GM19239 (cell line): ENCODE results near the gene NUDT13.
"Not testable (repeated sequence)": the region's sequence is repeated elsewhere in the genome, so short reads cannot be mapped to it uniquely, and the experiment has no call there.

ENCODE experiments used
- DNase-seq: peaks from one replicate; pipeline ENCODE4 v3.0.0; 2011; ENCODE audit warnings: low spot score; ENCODE audit not compliant: insufficient read length
- FAIRE-seq: peaks from 2 replicates; lab custom pipeline; 2011; peaks lifted over from hg19 to GRCh38; lab: Jason Lieb, UNC

NUDT13 gene

DNA sequence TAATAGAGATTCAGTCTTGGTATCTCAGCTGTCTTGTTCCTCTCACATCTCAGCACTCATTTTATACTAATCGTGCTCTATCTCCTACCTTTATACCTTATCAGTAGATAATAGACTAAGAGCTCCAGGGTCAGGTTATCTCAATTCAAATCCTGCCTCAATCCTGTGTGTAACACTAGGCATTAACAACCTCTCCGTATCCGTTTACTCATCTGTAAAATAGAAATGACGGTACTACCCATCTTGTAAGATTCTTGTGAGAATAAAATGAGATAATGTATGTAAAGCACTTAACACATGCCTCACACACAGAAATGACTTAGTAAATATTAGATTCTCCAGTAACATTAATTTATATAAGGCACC lies 13.0 kb upstream of the NUDT13 start:
- no peak for DNase-seq

DNA sequence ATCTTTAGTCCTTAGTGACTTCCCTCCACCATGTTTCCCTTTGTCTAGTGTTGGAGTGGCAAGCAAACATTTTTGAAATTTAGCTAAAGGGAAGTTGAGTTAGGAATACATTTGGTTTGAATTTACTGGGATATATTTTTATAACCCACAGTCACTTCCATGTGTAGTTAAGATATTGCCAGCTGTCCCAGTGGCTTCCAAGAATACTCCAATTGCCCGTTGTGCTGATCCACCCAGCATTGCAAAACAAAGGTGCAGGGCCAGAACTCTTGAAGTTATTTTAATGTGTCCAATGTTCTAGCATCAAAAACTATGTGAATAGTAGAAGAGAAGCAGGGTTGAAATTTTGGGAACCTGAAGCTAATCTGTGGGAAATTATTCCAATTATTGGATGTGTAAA lies 11.1 kb upstream of the NUDT13 start:
- DNase-seq (no peak), FAIRE-seq (no peak)

More for the DNA sequence above, 13.0 kb upstream of the NUDT13 start:
- peak; percentile 35 for FAIRE-seq

DNA sequence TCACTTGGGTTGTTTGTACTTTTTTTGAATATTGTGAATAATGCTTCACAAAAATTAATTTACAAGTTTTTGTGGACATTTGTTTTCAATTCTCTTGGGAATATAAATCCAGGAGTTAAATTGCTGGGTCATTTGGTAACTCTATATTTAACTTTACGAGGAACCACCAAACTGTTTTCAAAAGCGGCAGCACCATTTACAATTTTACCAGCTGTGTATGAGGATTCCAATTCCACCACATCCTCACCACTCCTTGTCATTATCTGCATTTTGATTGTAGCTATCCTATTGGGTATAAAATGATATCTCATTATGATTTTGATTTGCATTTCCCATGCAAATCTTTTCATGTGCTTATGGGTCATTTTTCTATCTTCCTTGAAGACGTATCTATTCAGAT lies 4.0 kb upstream of the NUDT13 start:
- DNase-seq (no peak), FAIRE-seq (no peak)

DNA sequence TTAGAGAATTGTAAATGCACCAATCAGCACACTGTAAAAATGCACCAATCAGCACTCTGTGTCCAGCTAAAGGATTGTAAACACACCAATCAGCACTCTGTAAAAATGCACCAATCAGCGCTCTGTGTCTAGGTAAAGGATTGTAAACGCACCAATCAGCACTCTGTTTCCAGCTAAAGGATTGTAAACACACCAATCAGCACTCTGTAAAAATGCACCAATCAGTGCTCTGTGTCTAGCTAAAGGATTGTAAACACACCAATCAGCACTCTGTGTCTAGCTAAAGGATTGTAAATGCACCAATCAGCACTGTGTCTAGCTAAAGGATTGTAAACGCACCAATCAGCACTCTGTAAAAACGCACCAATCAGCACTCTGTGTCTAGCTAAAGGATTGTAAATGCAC lies 1.0 kb upstream of the NUDT13 start:
- FAIRE-seq, DNase-seq: not testable (repeated sequence)

DNA sequence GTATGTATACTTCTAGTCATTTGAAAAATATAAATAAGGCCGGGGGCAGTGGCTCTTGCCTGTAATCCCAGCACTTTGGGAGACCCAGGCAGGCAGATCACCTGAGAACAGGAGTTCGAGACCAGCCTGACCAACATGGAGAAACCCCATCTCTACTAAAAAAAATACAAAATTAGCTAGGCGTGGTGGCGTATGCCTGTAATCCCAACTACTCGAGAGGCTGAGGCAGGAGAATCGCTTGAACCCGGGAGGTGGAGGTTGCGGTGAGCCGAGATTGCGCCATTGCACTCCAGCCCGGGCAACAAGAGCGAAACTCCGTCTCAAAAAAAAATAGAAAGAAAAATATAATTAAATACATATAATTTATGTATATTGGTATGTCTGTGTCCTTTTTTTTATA lies 1.8 kb downstream of the NUDT13 start:
- FAIRE-seq, DNase-seq: not testable (repeated sequence)

DNA sequence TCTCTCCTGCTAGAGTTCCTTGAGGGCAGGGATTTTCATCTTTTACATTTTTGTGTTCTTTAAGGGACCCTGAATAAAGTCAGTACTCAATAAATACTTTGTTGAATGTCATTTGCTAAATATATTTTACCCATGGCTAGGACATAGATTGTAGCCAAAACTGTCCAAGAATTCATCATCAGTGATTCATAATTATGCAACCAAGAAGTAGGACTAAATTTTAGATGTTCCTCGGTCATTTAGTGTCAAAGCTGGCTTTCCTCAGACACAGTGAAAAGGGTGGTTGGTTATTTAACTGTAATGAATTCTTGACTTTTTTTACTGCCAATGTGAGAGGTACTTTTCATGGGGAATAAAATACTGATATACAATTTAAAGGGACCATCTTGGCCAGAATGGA lies 3.3 kb downstream of the NUDT13 start:
- no peak for DNase-seq
- no peak for FAIRE-seq

DNA sequence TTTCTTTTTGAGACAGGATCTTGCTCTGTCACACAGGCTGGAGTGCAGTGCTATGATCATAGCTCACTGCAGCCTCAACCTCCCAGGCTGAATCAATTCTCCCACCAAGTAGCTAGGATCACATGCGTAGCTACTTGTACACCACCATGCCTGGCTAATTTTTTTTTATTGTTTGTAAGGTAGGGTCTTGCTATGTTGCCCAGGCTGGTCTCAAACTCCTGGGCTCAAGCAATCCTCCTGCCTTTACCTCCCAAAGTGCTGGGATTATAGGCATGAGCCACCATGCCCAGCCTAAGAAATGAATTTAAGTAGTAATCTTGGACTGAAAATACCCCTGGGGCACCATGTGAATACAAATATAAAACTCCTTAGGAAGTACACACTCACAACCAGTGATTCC lies 5.8 kb downstream of the NUDT13 start:
- FAIRE-seq (no peak), DNase-seq (no peak)

DNA sequence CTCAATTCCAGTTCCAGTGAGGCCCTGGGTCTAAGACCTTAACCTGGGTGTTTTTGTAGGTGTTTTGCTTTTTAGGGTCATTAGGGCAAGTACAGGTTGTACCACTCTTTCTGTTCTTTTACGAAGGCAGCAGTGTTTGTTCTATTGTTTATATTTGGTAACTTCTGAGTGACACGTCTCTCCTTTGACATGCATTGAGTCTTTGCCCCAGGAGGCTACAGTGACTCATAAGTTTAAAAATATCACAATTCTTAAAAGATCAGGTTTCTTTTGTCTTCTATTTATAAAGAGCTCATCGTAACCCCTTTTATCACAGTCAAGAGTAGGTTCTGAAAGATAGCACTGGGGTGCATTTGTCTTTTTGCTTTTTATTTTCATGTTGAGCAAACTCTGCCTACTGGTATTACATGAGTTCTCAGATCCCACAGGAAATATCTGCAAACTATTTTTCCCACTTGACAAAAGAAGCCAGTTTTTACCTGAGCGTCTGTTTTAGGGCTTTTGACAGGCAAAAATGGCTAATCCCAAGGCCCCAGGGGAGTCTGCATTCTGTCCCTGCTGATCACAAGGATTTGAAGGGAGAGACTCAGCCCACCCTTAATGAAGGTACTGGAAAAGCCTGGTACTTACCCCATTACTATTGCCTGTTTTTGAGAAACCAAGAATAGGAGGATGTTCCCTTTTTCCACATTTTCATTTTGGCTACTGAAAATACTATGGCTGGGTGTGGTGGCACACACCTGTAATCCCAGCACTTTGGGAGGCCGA lies 7.9 kb downstream of the NUDT13 start:
- DNase-seq: no peak
- peak; percentile 91 for FAIRE-seq

DNA sequence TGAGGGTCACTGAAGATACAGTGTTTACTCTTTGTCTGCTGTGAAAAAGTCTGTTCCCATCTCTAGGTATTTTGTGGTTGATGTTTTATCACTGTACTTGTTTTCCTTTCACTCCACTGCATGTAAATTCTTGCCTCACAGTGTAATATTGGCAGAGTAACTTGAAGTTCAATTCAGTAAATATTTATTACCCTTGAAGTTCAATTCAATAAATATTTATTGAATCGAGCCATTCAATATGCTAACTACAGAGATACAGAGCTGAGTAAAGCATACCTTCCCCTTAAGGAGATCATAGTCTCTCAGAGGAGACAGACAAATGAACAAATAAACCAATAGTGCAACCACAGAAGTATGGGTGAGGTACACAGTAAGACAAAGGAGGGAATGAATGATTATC lies 9.2 kb downstream of the NUDT13 start:
- DNase-seq (no peak), FAIRE-seq (no peak)

DNA sequence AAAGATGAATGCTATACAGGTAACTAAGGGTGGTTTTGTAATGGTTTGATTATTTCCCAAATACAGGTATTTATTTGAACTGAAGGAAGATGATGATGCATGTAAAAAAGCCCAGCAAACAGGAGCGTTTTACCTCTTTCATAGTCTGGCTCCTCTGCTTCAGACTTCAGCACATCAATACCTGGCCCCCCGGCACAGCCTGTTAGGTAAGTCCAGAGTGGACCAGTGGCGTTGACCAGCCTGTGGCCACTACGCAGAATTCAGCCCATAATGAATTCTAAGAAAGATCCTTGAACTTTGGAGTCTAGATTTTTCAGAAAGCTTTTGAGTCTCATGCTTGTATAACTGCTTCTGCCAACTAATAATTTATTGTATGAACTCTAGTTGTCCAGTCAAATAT lies 9.7 kb downstream of the NUDT13 start:
- DNase-seq: no peak
- no peak for FAIRE-seq

DNA sequence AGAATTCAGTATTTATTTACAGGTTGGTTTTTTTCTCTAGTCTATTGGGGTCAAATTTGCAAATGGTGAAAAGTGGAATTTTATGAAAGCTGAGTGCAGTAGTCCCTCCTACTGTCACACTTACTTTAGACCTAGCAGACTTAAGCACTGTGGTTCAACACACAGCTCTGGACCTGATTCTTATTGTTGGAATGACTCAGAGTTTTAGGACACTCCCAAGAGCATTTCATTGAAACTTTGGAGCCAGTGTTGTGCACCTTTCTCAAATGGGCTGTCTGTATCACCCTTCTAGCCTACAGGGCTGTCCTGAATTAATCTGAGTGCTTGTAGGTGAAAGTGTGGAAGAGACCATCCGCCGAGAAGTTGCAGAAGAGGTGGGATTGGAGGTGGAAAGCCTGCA lies 16.1 kb downstream of the NUDT13 start:
- DNase-seq (no peak), FAIRE-seq (no peak)

DNA sequence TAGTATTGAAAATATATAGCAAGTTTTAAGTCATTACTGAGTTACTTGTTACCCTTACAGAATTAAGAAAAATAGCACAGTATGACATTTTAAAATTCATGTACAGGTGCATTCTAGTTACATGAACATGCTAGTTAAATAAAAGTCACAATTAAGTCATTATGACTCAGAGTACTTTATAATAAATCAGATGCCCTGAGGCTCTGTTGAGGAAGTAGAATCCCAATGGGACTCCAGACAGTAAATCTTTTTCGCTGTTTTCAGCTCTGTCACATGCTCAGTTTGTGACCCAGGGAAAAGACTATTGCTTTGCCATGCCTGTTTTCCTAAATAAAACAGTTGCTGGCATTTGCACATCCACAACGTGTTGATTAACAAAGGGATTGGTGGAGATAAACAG lies 21.0 kb downstream of the NUDT13 start:
- no peak for FAIRE-seq
- no peak for DNase-seq

DNA sequence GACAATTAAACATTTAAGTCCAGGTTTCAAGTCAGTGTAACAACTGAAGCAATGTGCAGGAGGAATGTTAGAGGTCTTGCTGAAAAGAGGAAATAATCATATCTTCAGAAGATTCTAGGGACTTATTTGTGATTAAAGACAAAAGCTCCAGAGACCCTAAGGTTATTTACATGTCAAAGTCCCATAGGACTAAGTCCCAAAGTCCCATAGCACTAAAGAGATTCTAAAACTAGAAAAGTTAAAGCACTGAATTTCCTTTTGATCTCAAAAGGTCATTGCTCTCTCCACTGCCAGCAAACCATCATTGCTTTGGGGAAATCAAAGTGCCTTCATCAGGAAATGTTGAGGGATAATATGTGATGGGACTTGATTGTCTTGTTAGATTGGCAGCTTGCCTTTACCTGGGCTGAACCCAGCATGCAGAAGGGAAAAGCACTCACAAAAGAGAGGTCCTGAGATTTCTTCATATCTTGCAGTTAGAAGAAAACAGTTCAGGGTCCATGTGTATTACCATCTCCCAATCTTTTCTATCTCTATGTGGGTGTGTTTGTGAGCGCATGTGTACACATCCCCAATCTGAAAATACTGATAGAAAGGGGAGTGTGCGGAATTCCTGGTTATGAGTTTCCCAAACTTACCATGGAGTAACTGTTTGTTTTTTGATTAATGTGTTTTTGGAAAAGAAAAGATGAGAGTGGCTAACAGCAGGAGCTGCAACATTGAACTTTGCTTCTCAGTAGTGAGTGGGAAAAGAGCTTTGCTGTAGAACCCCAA lies 21.8 kb downstream of the NUDT13 start:
- FAIRE-seq (no peak), DNase-seq (no peak)

DNA sequence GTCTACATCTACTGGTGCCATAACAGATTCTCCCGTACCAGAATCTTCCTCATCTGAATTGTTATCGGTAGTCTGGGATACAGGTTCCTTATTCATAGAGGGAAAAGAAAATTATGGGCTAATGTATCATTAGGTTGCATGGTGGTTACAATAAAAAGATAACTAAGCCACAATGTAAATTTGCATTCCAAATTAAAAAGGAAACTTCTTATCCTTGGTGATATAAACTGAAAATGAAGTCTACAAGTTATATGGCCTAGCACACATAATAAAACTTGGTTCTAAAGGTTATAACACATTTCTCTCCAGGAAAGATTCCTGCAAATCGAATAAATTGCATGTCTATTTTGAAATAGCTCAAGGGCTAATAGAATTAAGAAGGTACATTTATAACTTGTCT lies 24.5 kb downstream of the NUDT13 start:
- DNase-seq (no peak), FAIRE-seq (no peak)

DNA sequence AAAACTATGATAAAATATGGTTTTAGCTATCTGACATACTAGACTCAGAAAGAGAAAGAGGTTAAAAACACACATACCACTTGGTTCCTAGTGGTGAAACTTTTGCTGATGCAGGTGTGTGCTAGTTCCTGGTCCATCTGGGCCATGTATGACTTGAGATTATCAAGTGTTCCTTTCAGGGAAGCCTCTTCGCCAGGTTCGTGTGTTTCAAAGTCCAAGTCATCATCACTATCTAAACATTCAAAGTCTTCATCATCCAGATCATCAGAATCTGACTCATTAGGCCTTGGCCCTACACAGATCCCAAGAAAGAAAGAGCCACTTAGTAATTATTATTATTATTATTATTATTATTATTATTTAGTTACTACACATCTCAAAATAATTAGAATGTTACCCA lies 26.4 kb downstream of the NUDT13 start:
- DNase-seq (no peak), FAIRE-seq (peak; percentile 8)

DNA sequence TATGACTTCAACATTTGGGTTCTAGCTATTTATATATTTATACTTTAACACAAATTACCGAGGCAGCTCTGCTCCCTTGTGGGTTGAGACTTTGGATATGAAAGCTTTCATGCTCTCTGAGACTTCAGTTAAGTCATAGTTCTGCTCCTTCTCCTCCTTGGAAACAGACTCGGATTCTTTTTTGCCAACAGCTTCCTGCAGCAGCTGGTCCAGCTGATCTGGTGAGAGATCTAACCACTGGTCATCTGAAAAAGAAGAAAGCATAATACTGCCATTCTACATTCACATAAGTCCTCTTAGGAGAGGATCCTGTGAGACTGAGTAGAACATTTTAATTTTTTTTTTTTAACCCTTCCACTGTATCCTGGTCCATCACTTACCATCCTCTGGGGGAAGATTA lies 29.0 kb downstream of the NUDT13 start:
- DNase-seq (no peak), FAIRE-seq (no peak)

DNA sequence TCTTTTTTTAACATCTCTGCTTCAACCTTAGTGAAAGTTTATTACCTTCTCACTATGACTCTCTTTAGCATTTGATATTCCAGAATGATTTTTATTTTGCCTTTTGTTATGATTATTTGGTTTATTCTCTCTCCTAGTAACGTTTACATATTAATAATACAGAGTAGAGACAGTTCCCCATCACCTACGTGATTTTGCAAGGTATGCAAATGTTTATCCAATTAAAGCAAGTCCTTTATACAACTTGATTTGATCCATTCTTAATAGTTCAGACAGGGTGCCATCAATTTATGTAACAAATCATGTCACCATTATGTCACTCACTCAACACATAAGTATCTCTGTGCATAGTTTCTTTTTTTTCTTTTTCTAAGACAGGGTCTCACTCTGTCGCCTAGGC lies 31.3 kb downstream of the NUDT13 start:
- FAIRE-seq (no peak), DNase-seq (no peak)

DNA sequence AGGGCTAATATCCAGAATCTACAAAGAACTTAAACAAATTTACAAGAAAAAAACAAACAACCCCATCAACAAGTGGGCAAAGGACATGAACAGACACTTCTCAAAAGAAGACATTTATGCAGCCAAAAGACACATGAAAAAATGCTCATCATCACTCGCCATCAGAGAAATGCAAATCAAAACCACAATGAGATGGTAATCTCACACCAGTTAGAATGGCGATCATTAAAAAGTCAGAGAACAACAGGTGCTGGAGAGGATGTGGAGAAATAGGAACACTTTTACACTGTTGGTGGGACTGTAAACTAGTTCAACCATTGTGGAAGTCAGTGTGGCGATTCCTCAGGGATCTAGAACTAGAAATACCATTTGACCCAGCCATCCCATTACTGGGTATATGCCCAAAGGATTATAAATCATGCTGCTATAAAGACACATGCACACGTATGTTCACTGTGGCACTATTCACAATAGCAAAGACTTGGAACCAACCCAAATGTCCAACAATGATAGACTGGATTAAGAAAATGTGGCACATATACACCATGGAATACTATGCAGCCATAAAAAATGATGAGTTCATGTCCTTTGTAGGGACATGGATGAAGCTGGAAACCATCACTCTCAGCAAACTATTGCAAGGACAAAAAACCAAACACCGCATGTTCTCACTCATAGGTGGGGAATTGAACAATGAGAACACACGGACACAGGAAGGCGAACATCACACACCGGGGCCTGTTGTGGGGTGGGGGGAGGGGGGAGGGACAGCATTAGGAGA lies 40.6 kb downstream of the NUDT13 start:
- FAIRE-seq, DNase-seq: not testable (repeated sequence)

DNA sequence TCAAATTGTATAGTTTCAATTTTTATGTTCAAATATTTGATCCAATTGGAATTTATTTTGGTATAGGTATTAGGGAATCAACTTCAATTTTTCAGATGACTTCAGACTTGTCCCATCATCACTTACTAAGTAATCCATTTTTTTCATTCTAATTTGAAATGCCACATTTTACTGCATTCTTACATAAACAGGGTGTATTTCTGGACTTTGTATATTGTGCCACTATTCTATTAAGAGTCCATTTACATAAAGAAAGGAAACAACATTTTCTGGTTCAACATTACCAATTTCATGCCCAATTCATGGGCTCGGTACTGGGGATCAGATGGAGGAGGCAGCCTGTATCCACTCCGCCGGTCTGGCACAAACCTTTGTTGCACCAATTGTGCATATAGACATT lies 41.8 kb downstream of the NUDT13 start:
- FAIRE-seq: no peak
- DNase-seq: no peak

DNA sequence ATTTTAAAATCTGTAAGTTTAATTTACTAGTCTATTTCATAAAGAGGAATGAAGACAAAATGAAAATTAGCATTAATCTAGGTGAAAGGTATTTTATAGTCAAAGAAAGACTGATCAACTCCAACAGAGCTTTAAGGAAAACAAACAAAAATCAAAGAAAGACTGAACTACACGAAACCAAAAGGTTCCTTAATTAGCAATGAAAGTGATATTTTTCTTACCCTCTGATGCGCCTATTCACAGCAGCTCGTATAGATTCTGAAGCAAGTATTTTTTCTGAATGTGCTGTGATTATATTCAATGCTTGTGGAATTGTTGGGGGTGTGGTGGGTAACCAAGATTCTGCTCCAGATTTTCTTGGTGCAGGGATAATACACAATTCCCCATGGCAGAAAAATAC lies 45.8 kb downstream of the NUDT13 start:
- FAIRE-seq (no peak), DNase-seq (no peak)

DNA sequence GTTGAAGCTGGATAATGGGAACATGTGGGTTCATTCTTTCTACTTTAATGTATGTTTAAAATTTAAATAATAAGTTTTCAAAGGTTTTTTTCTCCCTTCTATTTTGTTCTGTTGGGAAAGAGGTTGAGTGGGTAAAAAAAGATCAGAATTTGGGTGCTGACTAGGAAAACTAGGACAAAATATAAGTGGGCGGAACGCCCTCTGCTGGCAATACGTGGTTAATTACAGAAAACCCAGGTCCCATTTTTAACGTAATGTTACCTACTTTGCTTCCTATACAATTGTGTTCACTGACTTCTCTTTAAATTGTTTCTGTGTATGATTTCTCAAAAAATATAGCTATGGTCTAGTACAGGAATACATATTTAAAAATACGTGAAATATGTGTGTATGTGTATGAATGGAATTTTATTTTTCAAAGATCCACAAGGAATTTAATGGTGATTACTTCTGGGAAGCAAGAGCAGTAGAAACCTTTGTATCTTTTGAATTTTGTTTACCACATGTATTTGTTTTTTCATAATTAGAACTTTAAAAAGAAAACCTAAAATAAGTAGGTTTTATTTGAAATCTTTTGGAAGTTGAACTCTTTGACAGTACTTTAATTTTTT lies 48.9 kb downstream of the NUDT13 start:
- DNase-seq (no peak), FAIRE-seq (peak; percentile 91)
